ENCODE measurements around the gene OR1C1.
"Not testable (repeated sequence)": the region's sequence is repeated elsewhere in the genome, so short reads cannot be mapped to it uniquely, and the experiment has no call there.

The OR1C1 gene

GRCh38 chr1:247760456-247760855, at the start of gene OR1C1:
TSS of gene OR1C1 (minus strand) at chr1:247760556. CDS start at chr1:247758406, 2,150 bp downstream.
- no peak for DNase-seq

GRCh38 chr1:247797518-247797917, 37.2 kb upstream of the OR1C1 start:
- no peak for DNase-seq

DNA sequence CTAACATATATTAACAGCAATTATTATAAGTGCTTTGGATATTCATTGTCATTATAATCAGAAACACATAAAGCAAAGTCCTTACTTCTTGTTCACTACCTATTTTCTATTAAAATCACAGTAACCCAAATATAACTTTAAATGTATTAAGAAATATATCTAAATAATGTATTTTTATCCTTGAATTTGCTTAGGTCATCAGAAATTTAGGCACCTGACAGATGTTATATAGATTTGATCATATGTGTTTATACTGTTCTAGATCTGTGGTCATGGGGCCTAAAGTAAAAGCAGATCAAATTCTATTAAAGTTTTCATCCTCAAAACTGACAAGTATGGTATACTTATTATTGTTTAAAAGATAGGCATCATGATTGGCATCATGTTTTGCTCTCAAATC, 9.2 kb upstream of the OR1C1 start:
- no peak for DNase-seq

DNA sequence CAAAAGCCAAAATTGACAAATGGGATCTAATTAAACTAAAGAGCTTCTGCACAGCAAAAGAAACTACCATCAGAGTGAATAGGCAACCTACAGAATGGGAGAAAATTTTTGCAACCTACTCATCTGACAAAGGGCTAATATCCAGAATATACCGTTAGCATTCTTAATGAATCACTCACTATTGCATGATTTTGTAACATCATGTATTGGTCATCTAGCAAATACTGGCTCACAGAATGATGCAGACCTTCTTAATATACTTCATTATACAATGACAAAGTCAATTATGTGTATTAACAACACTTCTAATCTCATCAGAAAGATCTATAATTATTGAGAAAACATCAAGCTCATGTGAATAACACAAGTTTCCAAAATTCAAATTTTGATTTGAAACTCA, 6.0 kb downstream of the OR1C1 start:
- DNase-seq, result not testable (repeated sequence)

- no peak for DNase-seq
Measured at GRCh38 chr1:247749870-247750269, 10.5 kb downstream of the OR1C1 start.

DNA sequence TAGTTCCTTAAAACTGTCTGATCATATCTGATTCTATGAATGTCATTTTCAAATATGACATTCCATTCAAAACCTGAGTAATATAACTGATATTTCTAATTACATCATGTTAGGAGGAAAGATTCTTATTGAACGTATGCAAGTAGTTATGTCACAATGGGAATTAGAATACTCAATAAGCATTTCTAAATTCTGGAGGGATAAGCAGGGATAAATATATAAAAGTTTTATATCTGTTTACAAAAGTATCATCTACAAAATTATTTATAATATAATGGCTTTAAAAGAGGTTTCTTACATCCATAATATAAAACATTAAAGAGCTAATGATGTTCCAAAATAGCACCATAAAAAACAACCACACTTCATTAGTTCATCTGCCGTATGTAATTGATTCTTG, 12.3 kb downstream of the OR1C1 start, which contains the start of gene OR14A2:
Gene OR14A2 (minus strand): TSS at position 101 of the 400 bp plus-strand sequence.
- DNase-seq, result no peak

DNA sequence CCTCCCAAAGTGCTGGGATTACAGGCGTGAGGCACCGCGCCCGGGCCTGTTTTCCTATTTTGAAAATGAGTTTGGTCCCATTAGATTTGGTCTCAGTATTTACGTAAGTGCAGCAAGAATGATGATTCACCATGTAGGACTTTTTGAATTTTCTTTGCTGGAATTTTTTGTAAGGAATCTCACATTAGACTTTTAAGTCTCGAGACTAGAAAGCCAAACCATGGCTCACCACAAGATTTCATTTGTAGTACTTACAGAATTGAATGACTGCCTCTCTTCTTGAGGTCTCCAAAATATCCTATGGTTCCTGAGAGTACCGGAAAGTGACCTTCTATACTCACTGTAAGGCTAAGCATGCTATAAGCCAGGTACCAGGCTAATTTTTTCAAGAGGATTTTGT, 12.7 kb downstream of the OR1C1 start:
- DNase-seq, result no peak

DNA sequence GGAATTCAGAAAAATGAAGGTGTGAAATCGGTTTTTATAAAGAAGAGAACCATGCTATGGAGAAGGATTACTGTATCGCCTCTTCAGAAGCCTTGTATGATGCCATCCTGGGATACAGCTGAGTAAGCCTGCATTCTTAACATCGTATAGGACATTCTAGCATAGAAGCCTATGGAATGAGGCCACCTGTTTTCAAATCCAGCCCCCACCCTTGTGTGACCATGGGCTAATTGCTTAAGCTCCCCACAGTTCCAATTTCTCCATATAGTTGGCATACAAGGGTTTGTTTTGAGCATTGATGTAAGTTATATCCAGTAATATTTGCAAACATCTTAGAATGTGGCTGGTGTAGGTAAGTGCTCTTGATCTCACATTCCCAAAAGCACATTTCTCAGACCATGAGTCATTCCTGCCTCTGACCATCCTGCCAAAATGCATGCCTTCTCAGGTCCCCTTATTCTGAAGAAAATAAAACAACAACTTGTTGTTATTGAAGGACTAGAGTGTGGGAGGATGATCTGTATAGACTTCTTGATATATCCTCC, 13.9 kb downstream of the OR1C1 start:
- DNase-seq, result no peak

GRCh38 chr1:247742215-247742760, 18.1 kb downstream of the OR1C1 start:
- DNase-seq, result not testable (repeated sequence)

DNA sequence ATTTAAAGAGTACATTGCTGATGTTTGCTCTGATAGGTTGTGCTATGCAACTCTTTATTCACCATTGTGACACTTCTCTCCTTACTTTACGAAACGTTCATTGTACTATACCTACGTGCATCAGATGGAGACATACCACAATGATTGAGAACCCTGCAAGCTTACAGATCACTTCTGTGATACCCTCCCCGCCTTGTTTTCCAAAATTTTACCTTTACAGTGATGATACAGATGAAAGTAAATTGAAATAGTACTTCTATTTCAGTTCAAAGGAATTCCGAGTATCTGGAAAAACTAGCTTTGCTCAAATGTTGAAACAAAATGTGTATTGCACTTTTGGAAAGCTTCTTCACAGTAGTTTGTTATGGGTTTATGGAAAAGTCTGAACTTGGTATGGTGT, 18.6 kb downstream of the OR1C1 start:
- no peak for DNase-seq

GRCh38 chr1:247740721-247741120, 19.6 kb downstream of the OR1C1 start:
- DNase-seq, result no peak

GRCh38 chr1:247738315-247738714, 22.0 kb downstream of the OR1C1 start, which contains the start of gene OR14K1:
TSS of gene OR14K1 (plus strand) at chr1:247738615. CDS start at chr1:247738615, 0 bp downstream.
- no peak for DNase-seq

- no peak for DNase-seq
Measured at GRCh38 chr1:247721222-247721621, 39.1 kb downstream of the OR1C1 start.

- no peak for DNase-seq
Measured at GRCh38 chr1:247716546-247716945, 43.8 kb downstream of the OR1C1 start, which contains the start of gene OR6F1. TSS of gene OR6F1 (minus strand) at chr1:247716646. CDS start at chr1:247712755, 3,891 bp downstream.

DNA sequence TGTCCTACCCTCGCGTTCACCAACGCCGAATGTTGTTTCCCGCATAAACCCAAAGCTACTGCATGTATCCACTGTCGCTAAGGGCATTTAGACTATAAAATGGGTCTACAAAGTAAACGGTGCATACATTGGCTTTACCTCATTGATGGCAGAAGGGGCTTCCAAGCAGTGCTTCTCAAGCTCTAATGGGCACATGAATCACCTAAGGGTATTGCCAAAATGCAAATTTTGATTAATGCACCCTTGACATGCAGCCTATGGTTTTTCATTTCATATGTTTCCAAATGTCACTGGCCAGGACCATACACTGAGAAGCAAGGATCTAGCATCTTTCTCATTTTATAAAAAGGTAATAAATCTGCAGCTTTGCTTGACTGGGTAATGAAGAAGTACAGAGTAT, 46.6 kb downstream of the OR1C1 start:
- no peak for DNase-seq

GRCh38 chr1:247710681-247711080, 49.7 kb downstream of the OR1C1 start:
- not testable (repeated sequence) for DNase-seq

All from NCI-H510A treated with DMSO at 0.1 percent for 48 hours (cell line).